Progenitor cell of endocrine pancreas (in vitro differentiated cells): ENCODE measurements around the gene TNFRSF8. TPM values are rescaled to one million over a fixed set of nuclear protein-coding genes. Genes with fewer than 3 reads are reported as not detected.
A peak's percentile ranks its signal among the peaks of the same experiment; 100 is the strongest.

Experiments used
- DNase-seq: peaks from one replicate; pipeline ENCODE4 v3.0.0; 2021; ENCODE audit warnings: low spot score; ENCODE audit not compliant: unreplicated experiment
- H3K27ac Mint-ChIP-seq: 2 replicates; pipeline ENCODE4 v1.8.0; 2021; ENCODE audit warnings: mild to moderate bottlenecking, moderate library complexity, mixed read lengths
- H3K27me3 Mint-ChIP-seq: 2 replicates; pipeline ENCODE4 v1.8.0; 2021; ENCODE audit warnings: mixed read lengths
- H3K36me3 Mint-ChIP-seq: 2 replicates; pipeline ENCODE4 v1.8.0; 2022; ENCODE audit warnings: mixed read lengths; ENCODE audit not compliant: insufficient read depth
- H3K4me1 Mint-ChIP-seq: 2 replicates; pipeline ENCODE4 v1.8.0; 2021; ENCODE audit warnings: low read depth, mixed read lengths
- H3K4me3 Mint-ChIP-seq: 2 replicates; pipeline ENCODE4 v1.8.0; 2021; ENCODE audit warnings: low read depth, mild to moderate bottlenecking, moderate library complexity, mixed read lengths
- H3K9me3 Mint-ChIP-seq: 2 replicates; pipeline ENCODE4 v1.8.0; 2021; ENCODE audit warnings: low read depth, mixed read lengths
- CTCF ChIP-seq: fragments of 200-600 bp; sonication (generic); IDR thresholded peaks from one replicate; pipeline ENCODE4 v1.5.0; 2021; ENCODE audit warnings: antibody characterized with exemption, mild to moderate bottlenecking; ENCODE audit not compliant: unreplicated experiment
- total RNA-seq: library from RNA; stranded (reverse); gene quantifications from 2 replicates; pipeline ENCODE4 v1.2.1, GENCODE V29; 2021

The TNFRSF8 gene
- total RNA-seq, 1 donor from 2014 or later: not detected

DNA sequence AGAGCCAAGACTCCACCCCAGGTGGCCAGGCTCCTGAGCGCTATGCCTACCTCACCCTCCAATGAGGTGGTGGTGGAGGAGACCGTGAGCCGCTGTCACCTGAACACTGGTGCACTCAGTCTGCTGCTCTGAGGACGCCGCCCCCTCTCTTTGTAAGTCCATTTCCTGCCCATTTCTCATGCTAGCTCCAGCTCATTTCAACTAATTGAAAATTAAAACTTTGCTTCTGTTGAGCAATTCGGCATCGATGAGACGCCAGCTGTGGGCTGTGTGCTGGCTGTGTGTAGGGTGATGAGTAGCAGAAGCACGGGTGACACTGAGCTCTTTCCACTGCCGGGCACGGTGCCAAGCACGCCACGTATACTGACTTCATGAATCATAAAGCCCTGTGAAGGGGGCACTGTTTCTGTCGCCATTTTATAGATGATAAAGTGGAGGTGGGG lies 114.9 kb downstream of the TNFRSF8 start:
- no peak for DNase-seq

GRCh38 chr1:12178511-12178910 lies 115.4 kb downstream of the TNFRSF8 start:
- H3K36me3 Mint-ChIP-seq: no peaks in the 10 kb centered on the region
- no peaks in the 10 kb centered on the region for H3K9me3 Mint-ChIP-seq
- peaks cover 19% of the 10 kb centered on the region for H3K27me3 Mint-ChIP-seq
- DNase-seq: no peak
- no peak for TF ChIP-seq CTCF
- H3K4me1 Mint-ChIP-seq: peaks cover 4% of the 10 kb centered on the region
- H3K4me3 Mint-ChIP-seq: no peak overlapping the region
- H3K27ac Mint-ChIP-seq: no peak overlapping the region

More for the DNA sequence above, 114.9 kb downstream of the TNFRSF8 start:
- Mint-ChIP-seq H3K27ac (no peak overlapping the region), H3K27me3 (peaks cover 19% of the 10 kb centered on the region), H3K4me3 (no peak overlapping the region), H3K9me3 (no peaks in the 10 kb centered on the region), H3K36me3 (no peaks in the 10 kb centered on the region), H3K4me1 (peaks cover 4% of the 10 kb centered on the region)
- TF ChIP-seq CTCF: no peak

- Mint-ChIP-seq H3K36me3 (no peaks in the 10 kb centered on the region), H3K9me3 (no peaks in the 10 kb centered on the region), H3K4me3 (no peak overlapping the region), H3K27ac (no peak overlapping the region), H3K27me3 (peaks cover 18% of the 10 kb centered on the region), H3K4me1 (peaks cover 9% of the 10 kb centered on the region)
- TF ChIP-seq CTCF: no peak
- DNase-seq: no peak
These were observed 116.0 kb downstream of the TNFRSF8 start for GRCh38 chr1:12179111-12179519.

DNA sequence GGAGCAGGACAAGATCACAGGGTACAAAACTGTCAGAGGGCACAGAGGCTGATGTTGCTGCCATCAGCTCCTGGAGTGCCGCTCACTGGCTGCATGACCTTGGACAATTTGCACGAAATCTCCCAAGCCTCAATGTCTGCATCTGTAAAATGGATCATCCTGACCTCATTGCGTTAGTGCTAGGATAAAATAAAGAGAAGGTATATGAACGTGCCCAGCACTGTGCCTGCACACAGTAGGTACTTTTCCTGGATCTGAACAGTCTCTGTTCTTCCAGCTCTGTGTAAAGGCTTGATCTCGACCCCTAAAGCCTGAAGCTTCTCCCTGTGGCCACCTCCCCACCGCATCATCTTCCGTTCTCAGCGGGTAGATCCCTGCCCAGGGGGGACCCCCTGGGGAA lies 116.6 kb downstream of the TNFRSF8 start:
- Mint-ChIP-seq H3K36me3 (no peaks in the 10 kb centered on the region), H3K4me3 (no peak overlapping the region), H3K27ac (no peak overlapping the region), H3K27me3 (peaks cover 15% of the 10 kb centered on the region), H3K9me3 (no peaks in the 10 kb centered on the region), H3K4me1 (peaks cover 11% of the 10 kb centered on the region)
- no peak for TF ChIP-seq CTCF
- DNase-seq: no peak

DNA sequence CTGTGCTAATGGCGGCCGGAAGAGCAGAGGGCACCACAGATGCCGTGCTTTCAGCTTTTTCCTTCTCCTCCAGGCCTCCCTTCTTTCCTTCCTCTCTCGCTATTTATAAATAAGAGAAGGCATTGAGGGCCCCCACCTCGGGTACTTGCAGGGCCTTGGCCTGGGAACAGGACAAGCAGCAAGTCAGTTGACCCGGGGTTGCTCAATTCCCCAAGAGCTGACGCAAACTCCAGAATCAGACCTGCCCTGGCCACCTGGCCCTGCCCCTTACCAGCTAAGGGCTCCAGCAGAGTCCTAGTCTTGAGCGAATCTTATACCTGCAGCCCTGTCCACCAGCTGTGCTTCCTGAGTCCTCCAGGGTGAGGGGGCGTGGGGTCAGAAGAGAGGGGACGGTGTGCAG lies 117.2 kb downstream of the TNFRSF8 start:
- H3K27me3 Mint-ChIP-seq: peaks cover 15% of the 10 kb centered on the region
- TF ChIP-seq CTCF: no peak
- no peaks in the 10 kb centered on the region for H3K9me3 Mint-ChIP-seq
- H3K36me3 Mint-ChIP-seq: no peaks in the 10 kb centered on the region
- no peak for DNase-seq
- no peak overlapping the region for H3K4me3 Mint-ChIP-seq
- H3K4me1 Mint-ChIP-seq: peaks cover 9% of the 10 kb centered on the region
- peak overlapping the region; percentile 84 for H3K27ac Mint-ChIP-seq
